Left kidney (tissue), 8 donors: Measurements from ENCODE around the gene DOCK7. TPM values are rescaled to one million over a fixed set of nuclear protein-coding genes. Genes with fewer than 3 reads are reported as not detected.
"Not testable (repeated sequence)": the region's sequence is repeated elsewhere in the genome, so short reads cannot be mapped to it uniquely, and the experiment has no call there.

Experiments
- DNase-seq: peaks from one replicate; pipeline ENCODE4 v3.0.0-alpha.2; 2013
- long read RNA-seq, 8 donors: transcript quantifications; one replicate each; lab custom pipeline, GENCODE V29; 2026
- polyA plus RNA-seq: library from polyadenylated mRNA; unstranded; fragments of 120-200 nt; gene quantifications from one replicate; pipeline ENCODE4 v1.2.1, GENCODE V29; 2013; ENCODE audit not compliant: insufficient read length

The DOCK7 gene
- polyA plus RNA-seq = 74.6 TPM
- long read RNA-seq, donor 1, partial matches to known transcripts = 11 of 14 reads
- long read RNA-seq, donor 1, other reads (novel, unspliced or antisense) = 0 of 14 reads
- long read RNA-seq, donor 2, partial matches to known transcripts = 10 of 14 reads
- long read RNA-seq, donor 2, other reads (novel, unspliced or antisense) = 0 of 14 reads
- long read RNA-seq, donor 3, partial matches to known transcripts = 5 of 6 reads
- long read RNA-seq, donor 3, other reads (novel, unspliced or antisense) = 0 of 6 reads
- long read RNA-seq, donor 4, partial matches to known transcripts = 0 of 1 reads
- long read RNA-seq, donor 4, other reads (novel, unspliced or antisense) = 0 of 1 reads
- long read RNA-seq, donor 5, full-length matches to known transcripts = 3 of 26 reads
- long read RNA-seq, donor 5, partial matches to known transcripts = 7 of 26 reads
- long read RNA-seq, donor 5, other reads (novel, unspliced or antisense) = 16 of 26 reads
- long read RNA-seq, donor 6, partial matches to known transcripts = 0 of 4 reads
- long read RNA-seq, donor 6, other reads (novel, unspliced or antisense) = 0 of 4 reads
- long read RNA-seq, donor 7, full-length matches to known transcripts = 6 of 6 reads
- long read RNA-seq, donor 7, partial matches to known transcripts = 0 of 6 reads
- long read RNA-seq, donor 7, other reads (novel, unspliced or antisense) = 0 of 6 reads
- long read RNA-seq, donor 8, partial matches to known transcripts = 0 of 2 reads
- long read RNA-seq, donor 8, other reads (novel, unspliced or antisense) = 0 of 2 reads

DNA sequence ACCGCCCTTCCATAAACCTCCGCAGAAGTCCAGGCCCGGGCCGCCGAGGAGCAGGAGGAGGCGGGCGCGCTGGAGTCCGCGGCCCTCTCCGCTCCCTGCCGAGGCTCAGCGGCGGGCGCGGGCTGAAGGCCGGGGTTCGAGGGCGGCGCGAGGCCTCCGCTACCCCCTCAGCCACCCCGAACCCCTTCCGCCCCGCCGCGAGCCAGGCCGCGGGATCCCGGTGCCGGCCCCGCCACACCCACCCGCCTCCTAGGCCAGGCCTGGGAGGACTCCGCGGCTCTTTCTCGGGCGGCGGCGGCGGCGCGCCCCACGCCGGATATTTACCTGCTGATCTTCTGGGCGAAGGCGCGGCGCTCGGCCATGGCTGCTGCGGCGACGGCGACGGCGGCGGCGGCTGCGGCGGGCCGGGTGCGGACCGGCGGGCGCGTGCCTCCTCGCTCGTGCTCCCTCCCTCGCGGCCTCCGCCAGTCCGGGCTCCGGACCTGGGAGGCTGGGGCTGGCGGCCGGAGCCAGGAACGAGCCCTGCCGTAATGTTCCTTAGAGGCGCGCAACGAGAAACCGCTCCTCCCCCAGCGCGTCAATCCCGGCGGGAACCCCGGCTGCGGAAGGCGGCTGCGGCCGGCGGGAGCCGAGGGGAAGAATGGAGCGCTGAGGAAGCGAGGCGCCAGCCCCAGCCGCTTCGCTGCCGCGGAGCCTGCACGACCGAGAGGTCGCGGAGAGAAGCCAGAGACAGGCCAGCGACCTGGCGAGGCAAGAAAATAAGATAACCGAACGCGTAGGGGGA is at the start of gene DOCK7:
TSS of gene DOCK7 (minus strand) at position 484 of the 784 bp plus-strand sequence. CDS start at position 362, 122 bp downstream.
- peak; percentile 80 for DNase-seq

DNA sequence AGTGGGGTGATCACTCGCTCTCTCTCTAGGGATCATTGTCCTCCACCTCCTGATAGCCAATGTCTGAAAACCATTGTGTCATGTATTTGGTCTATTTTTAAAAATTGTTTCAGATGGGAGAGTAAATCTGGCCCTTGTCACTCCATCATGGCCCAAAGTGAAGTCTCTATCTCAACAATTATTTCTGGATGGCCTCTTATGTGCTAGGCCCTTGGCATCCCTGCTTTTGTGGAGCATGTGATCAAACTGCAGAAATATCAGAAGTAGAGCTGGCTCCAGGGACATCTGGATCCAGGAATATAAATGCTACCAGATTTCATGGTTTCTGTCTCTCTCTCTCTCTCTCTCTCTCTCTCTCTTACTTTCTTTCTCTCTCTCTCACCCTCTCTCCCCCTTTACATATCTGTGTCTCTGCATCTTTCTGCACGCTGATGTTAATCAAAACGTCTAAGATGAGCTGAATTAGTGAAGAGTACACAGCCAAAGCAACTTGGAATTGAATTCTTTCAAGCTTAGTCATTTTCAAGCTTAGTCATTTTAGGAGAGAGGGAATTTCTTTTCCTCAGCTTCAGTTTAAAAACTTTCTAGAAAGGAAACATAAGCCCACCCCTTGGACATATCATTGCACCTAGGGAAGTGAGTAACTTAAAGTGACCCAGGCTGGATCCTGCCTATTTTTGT is 47.4 kb upstream of the DOCK7 start:
- no peak for DNase-seq

DNA sequence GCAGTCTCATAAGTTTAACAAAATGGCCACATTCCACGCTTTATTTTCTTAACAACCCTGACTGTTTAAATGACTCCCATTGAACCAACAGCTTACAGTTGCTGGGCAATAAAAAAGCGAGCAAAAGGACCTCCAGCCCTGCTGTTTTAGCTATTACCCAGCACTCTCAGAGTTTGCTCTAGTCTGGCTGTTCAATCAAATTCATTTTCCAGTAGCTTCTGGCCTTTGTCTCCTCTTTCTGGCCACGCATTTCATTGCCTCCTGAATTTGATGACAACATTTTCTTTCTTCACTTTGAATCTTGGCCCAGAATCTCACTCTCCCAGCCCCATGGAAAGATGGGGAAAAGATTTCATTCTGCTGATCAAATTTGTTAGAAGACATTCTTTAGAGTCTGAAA is 44.1 kb upstream of the DOCK7 start:
- no peak for DNase-seq

DNA sequence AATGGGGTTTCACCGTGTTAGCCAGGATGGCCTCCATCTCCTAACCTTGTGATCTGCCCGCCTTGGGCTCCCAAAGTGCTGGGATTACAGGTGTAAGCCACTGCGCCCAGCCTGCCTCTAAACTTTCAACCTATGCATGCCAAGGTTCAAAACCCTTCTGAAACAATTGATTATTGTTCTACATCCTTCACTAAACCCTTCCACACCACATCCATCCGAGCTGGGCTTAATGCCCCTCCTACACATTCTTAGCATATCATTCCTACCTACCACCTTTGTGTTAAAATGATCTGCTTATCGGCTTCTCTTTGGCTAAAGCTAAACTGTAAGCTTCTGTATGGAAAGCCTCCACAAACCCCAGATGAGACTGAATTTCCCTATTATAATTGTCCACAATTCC is 40.8 kb upstream of the DOCK7 start:
- DNase-seq = no peak

GRCh38 chr1:62727656-62728407 is 39.6 kb upstream of the DOCK7 start:
- DNase-seq = no peak

DNA sequence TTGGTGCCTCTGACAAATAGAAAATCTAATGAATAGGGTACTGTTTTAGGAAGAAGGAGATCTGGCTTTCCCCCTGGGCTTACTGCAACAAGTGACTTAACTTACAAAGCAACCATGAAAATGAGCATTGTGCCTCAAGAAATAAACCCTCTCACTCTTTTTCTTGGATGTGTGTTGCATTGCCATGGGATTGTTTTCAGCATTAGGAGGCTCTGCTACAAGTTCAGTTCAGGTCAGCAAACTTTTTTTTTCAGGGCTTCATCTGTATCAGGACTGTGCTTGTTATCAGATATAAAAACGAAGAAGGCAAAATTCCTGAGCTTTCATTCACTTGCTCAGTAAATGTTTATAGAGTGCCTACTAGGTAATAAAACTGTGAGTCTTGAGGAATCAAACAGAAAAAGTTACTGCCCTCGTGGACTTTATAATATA is 37.8 kb upstream of the DOCK7 start:
- no peak for DNase-seq

DNA sequence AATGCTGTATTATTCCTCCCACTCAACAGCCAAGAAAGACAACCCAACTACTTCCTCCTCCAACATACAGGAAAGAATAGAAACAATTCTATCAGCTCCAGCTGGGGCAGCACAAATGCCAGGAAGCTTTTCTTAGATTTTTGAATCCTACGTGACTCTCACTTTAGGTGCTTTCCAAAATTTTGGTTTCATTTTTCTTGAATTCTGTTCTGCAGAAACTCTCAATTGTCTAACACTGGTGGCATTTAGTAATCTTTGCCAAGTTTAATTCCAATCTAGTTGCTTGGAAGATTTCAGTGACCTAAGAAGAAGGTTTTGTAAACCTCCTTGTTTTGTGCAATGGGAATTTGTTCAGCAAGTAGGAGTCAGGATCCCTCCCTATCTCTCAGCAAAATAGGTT is 37.1 kb upstream of the DOCK7 start:
- DNase-seq = no peak

- no peak for DNase-seq
These were observed 36.2 kb upstream of the DOCK7 start for GRCh38 chr1:62724430-62724829.

- DNase-seq = no peak
These were observed 35.7 kb upstream of the DOCK7 start for GRCh38 chr1:62723883-62724282.

- DNase-seq = no peak
These were observed 34.6 kb upstream of the DOCK7 start for GRCh38 chr1:62722796-62723195.

DNA sequence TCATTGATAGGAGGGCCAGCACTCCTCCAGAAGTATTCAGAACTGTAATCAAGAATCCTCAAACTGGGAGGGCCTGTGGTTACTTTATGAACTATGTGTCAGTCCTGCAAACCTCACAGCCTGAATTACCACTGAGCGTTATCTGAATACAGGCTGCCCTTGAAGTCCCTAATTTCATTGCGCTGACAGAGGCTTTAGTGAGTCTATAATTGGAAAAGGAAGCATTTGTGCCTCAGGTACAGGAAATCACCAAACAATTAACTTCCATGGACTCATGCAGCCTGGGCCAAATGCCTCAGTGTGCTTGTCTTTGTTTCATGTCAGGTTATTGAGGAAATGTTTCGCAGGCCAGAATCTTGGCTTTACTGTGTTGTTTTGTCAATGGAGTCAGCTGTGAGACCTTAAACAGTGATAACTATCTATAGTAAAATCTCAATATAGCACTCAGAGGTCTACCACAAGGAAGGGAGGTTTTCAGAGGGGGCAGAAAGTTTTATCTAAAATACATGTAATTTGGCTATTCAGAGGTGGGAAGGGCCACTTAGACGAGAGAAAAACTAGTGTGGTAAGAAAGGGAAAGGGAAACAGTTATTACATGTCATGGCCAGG is 32.9 kb upstream of the DOCK7 start:
- DNase-seq = no peak

GRCh38 chr1:62718400-62718799 is 30.2 kb upstream of the DOCK7 start:
- not testable (repeated sequence) for DNase-seq

DNA sequence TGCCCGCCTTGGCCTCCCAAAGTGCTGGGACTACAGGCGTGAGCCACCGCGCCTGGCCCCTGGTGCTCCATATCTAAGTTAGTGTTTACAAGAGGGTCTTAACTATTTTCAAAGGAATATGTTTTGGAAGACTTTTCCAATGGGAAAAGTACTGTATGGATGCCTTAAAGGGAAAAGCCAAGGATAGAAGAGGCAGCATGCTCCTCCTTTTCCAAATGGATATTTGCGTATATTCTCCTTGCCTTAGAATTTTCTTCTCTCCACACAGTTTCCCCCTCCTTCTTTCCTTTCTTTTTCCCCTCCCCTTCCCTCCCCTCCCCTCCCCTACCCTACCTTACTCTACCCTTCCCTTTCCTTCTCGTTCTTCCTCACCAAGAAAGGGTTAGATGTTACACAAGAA is 29.3 kb upstream of the DOCK7 start:
- DNase-seq = no peak

- no peak for DNase-seq
These were observed 28.2 kb upstream of the DOCK7 start for GRCh38 chr1:62716397-62716796.

- no peak for DNase-seq
These were observed 24.4 kb upstream of the DOCK7 start for GRCh38 chr1:62712336-62713243.

- no peak for DNase-seq
These were observed 19.5 kb upstream of the DOCK7 start for GRCh38 chr1:62707744-62708120.

- DNase-seq = peak; percentile 49
These were observed 19.0 kb upstream of the DOCK7 start for GRCh38 chr1:62706985-62707743.

DNA sequence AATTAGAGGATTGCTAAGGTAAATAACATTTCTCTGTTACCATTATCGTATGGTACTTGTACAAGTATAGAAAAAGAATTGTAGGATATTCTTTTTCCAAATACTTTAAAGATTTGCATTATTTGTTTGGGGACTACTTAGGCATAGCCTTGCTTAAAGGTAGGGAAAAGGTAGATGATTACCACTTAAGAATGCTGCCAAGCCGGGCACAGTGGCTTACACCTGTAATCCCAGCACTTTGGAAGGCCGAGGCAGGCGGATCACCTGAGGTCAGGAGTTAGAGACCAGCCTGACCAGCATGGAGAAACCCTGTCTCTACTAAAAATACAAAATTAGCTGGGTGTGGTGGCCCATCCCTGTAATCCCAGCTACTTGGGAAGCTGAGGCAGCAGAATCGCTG is 10.0 kb upstream of the DOCK7 start:
- not testable (repeated sequence) for DNase-seq

GRCh38 chr1:62694479-62694878 is 6.3 kb upstream of the DOCK7 start:
- not testable (repeated sequence) for DNase-seq
